HFFc6 (cell line): ENCODE data around the gene THAP9. TPM values are rescaled to one million over a fixed set of nuclear protein-coding genes. Genes with fewer than 3 reads are reported as not detected.
"Not testable (repeated sequence)": the region's sequence is repeated elsewhere in the genome, so short reads cannot be mapped to it uniquely, and the experiment has no call there.

Experiments
- DNase-seq: peaks from one replicate; pipeline ENCODE4 v3.0.0-alpha.2; 2018
- H3K27ac Mint-ChIP-seq: 2 replicates; pipeline ENCODE4 v1.8.0; 2020; ENCODE audit warnings: mild to moderate bottlenecking, mixed read lengths
- H3K27me3 Mint-ChIP-seq: 2 replicates; pipeline ENCODE4 v1.8.0; 2021; ENCODE audit warnings: mild to moderate bottlenecking, moderate library complexity, mixed read lengths; ENCODE audit not compliant: insufficient read depth
- H3K36me3 Mint-ChIP-seq: 2 replicates; pipeline ENCODE4 v1.8.0; 2021; ENCODE audit warnings: low read depth, mixed read lengths
- H3K4me1 Mint-ChIP-seq: 2 replicates; pipeline ENCODE4 v1.8.0; 2020; ENCODE audit warnings: low read depth, mixed read lengths
- H3K4me3 Mint-ChIP-seq: 2 replicates; pipeline ENCODE4 v1.8.0; 2020; ENCODE audit warnings: mild to moderate bottlenecking, moderate library complexity, mixed read lengths
- H3K9me3 Mint-ChIP-seq: 2 replicates; pipeline ENCODE4 v1.8.0; 2020; ENCODE audit warnings: mild to moderate bottlenecking, mixed read lengths
- CTCF ChIP-seq: fragments of 200-600 bp; sonication (generic); IDR thresholded peaks from 2 replicates; pipeline ENCODE4 v1.5.0; 2021; ENCODE audit warnings: antibody characterized with exemption, mild to moderate bottlenecking
- total RNA-seq, 6 experiments: library from RNA; stranded (reverse); fragmentation: NEBNext Ultra II Directional; extraction: Animal tissue kit (Norgen Biotek cat#: 25700); gene quantifications; 2 replicates in 1 of 6; 3 replicates in 5 of 6; pipeline ENCODE4 v1.2.3, GENCODE V29; 2021

Gene THAP9
- total RNA-seq, 6 experiments from 2014 or later: 0.87 to 2.2 (median 1.5) TPM

DNA sequence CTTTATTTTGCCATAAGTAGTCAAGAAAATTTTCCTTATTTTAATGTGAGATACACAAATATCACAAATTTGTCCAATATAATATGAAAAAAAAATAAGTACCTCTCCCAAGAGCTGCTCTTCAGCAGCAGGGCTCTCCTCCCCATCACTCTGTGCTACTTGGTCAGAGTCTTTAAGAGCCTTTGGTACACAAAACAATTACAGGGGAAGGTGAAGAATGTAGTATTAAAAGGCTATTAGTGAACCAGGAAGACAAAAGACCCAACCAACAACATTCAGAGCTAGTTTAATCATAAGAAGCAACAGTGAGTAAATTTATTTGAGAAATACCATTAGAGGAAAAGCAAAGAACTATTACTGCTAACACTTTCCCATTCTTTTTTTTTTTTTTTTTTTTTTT, 39.0 kb upstream of the THAP9 start:
- Mint-ChIP-seq H3K27ac (peak overlapping the region; percentile 67), H3K9me3 (no peaks in the 10 kb centered on the region), H3K27me3 (no peaks in the 10 kb centered on the region; the same call in 1 of the 2 replicates), H3K36me3 (peaks cover 43% of the 10 kb centered on the region), H3K4me1 (peaks cover 26% of the 10 kb centered on the region), H3K4me3 (no peak overlapping the region)
- DNase-seq: no peak
- TF ChIP-seq CTCF: no peak

GRCh38 chr4:82864336-82864979, 36.1 kb upstream of the THAP9 start:
- peaks cover 48% of the 10 kb centered on the region for H3K36me3 Mint-ChIP-seq
- no peak for TF ChIP-seq CTCF
- DNase-seq: no peak
- H3K4me1 Mint-ChIP-seq: peaks cover 34% of the 10 kb centered on the region
- no peaks in the 10 kb centered on the region; the same call in 1 of the 2 replicates for H3K27me3 Mint-ChIP-seq
- no peaks in the 10 kb centered on the region for H3K9me3 Mint-ChIP-seq
- peak overlapping the region; percentile 71 for H3K4me3 Mint-ChIP-seq
- H3K27ac Mint-ChIP-seq: peak overlapping the region; percentile 96

DNA sequence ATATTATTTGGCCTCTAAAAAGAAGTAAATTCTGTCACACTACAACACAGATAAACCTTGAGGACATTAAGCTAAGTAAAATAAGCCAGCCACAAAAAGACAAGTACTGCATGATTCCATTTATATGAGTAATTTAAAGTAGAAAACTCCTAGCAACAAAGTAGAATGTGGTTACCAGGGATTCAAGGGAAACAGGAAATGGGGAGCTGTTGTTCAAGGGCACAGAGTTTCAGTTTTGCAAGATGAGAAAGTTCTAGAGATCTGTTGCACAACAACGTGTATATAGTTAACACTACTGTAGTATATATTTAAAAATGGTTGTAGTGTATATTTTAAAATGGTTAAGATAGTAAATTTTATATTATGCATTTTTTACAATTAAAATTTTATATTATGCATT, 34.9 kb upstream of the THAP9 start:
- H3K27ac Mint-ChIP-seq: peak overlapping the region; percentile 96
- peak overlapping the region; percentile 75 for H3K4me3 Mint-ChIP-seq
- H3K9me3 Mint-ChIP-seq: no peaks in the 10 kb centered on the region
- TF ChIP-seq CTCF: no peak
- no peaks in the 10 kb centered on the region; the same call in 1 of the 2 replicates for H3K27me3 Mint-ChIP-seq
- H3K4me1 Mint-ChIP-seq: peaks cover 34% of the 10 kb centered on the region
- H3K36me3 Mint-ChIP-seq: peaks cover 59% of the 10 kb centered on the region
- peak; percentile 91 for DNase-seq

- DNase-seq, H3K9me3 Mint-ChIP-seq, H3K27me3 Mint-ChIP-seq: not testable (repeated sequence)
- peaks cover 34% of the 10 kb centered on the region for H3K4me1 Mint-ChIP-seq
- peak overlapping the region; percentile 96 for H3K27ac Mint-ChIP-seq
- peak overlapping the region; percentile 75 for H3K4me3 Mint-ChIP-seq
- peaks cover 63% of the 10 kb centered on the region for H3K36me3 Mint-ChIP-seq
These were observed 34.5 kb upstream of the THAP9 start for GRCh38 chr4:82866033-82866432.

DNA sequence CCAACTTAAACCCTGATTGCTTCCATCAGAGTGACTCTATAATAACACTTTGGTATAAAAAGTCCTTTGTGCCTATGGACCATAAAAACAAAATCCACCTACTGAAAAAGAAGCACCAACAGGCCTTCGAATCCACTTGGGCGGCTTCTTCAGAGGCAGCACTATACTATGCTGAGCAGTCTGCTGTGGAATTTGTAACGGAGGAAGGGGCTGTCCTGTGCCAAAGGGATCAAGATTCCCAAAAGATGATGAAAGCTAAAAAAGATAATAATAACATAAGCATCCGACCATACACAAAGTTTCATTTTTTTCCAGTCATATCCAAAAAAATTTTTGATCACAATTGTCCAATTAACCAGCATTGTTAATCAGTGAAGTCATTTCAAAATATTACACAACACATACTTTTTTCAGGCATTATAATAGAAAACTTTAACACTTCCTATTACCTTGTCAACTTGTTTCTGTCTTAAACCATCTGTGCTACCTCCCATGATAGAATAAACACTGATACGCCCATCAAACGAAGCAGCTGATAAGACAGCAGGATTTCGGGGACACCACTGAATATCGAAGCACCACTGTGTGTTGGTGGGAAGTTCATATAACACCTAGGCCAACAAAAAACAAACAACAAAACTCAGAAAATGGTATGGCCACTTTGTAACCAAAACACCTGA, 33.7 kb upstream of the THAP9 start:
- Mint-ChIP-seq H3K27me3 (no peaks in the 10 kb centered on the region; the same call in 1 of the 2 replicates), H3K36me3 (peaks cover 57% of the 10 kb centered on the region), H3K4me1 (peaks cover 29% of the 10 kb centered on the region), H3K27ac (peak overlapping the region; percentile 96), H3K4me3 (peak overlapping the region; percentile 49), H3K9me3 (no peaks in the 10 kb centered on the region)
- DNase-seq: no peak
- no peak for TF ChIP-seq CTCF

- Mint-ChIP-seq H3K36me3 (peaks cover 49% of the 10 kb centered on the region), H3K27ac (no peak overlapping the region), H3K4me3 (no peak overlapping the region), H3K27me3 (no peaks in the 10 kb centered on the region; the same call in 1 of the 2 replicates), H3K9me3 (no peaks in the 10 kb centered on the region), H3K4me1 (peaks cover 29% of the 10 kb centered on the region)
- TF ChIP-seq CTCF: no peak
- DNase-seq: no peak
These were observed 32.0 kb upstream of the THAP9 start for GRCh38 chr4:82868572-82868971.
